Erythroblast (primary cell): Measurements from ENCODE around the gene NAGK.

ENCODE experiments used
- GATA1 ChIP-seq: IDR thresholded peaks from 2 replicates; pipeline ENCODE4 v1.6.1; 2011; ENCODE audit warnings: low read depth, mild to moderate bottlenecking, control low read depth, low read length, moderate library complexity
- POLR2A ChIP-seq: IDR thresholded peaks from 2 replicates; pipeline ENCODE4 v1.6.1; 2011; ENCODE audit warnings: mild to moderate bottlenecking, low read length

DNA sequence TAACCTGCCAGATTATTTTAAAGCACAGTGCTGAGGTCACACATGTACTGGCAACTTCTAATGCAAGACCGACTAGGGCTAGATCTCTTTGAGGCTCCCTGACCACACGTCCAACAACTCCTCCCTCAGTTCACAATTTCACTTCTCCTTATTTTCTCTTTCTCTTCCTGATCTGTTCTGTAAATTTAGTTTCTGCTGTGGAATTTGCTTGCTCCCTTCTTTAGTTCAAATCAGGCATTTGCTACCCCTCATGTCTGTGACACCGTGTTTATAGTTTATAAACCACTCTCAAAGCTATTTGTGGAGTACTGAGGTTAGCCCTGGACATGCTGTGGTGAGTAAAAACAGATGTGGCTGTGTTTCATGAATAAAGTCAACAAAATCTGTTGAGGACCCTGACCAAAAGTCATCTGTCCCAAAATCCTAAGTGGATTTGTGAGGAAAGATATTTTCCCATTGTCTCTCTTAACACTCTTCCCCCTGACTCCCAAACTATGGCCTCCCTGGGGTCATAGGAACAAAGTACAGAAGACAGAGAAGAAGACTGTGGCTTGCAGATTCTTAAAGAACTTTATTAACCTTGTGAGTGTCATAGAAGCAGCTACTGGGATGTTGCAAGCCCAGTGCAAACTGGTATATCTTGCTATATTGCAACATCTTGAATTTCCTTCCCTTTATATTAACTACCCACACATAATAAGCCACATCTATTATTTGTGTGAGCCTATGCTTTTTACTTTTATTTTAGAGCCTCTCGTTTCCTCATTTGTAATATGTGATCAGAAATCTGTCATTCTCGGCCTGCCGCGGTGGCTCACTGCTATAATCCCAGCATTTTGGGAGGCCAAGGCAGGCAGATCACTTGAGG lies 3.5 kb upstream of the NAGK start:
- TF ChIP-seq POLR2A = no peak
- TF ChIP-seq GATA1 = no peak
